HFFc6 (cell line): ENCODE measurements around the gene ZC3HAV1. TPM values are rescaled to one million over a fixed set of nuclear protein-coding genes. Genes with fewer than 3 reads are reported as not detected.
"Not testable (repeated sequence)": the region's sequence is repeated elsewhere in the genome, so short reads cannot be mapped to it uniquely, and the experiment has no call there.

ENCODE experiments used
- DNase-seq: peaks from one replicate; pipeline ENCODE4 v3.0.0-alpha.2; 2018
- H3K27ac Mint-ChIP-seq: 2 replicates; pipeline ENCODE4 v1.8.0; 2020; ENCODE audit warnings: mild to moderate bottlenecking, mixed read lengths
- H3K27me3 Mint-ChIP-seq: 2 replicates; pipeline ENCODE4 v1.8.0; 2021; ENCODE audit warnings: mild to moderate bottlenecking, moderate library complexity, mixed read lengths; ENCODE audit not compliant: insufficient read depth
- H3K36me3 Mint-ChIP-seq: 2 replicates; pipeline ENCODE4 v1.8.0; 2021; ENCODE audit warnings: low read depth, mixed read lengths
- H3K4me1 Mint-ChIP-seq: 2 replicates; pipeline ENCODE4 v1.8.0; 2020; ENCODE audit warnings: low read depth, mixed read lengths
- H3K4me3 Mint-ChIP-seq: 2 replicates; pipeline ENCODE4 v1.8.0; 2020; ENCODE audit warnings: mild to moderate bottlenecking, moderate library complexity, mixed read lengths
- H3K9me3 Mint-ChIP-seq: 2 replicates; pipeline ENCODE4 v1.8.0; 2020; ENCODE audit warnings: mild to moderate bottlenecking, mixed read lengths
- total RNA-seq, 6 experiments: library from RNA; stranded (reverse); fragmentation: NEBNext Ultra II Directional; extraction: Animal tissue kit (Norgen Biotek cat#: 25700); gene quantifications; 2 replicates in 1 of 6; 3 replicates in 5 of 6; pipeline ENCODE4 v1.2.3, GENCODE V29; 2021
- TF ChIP-seq, protein P1 (sequence below): fragments of 200-600 bp; sonication (generic); IDR thresholded peaks from 2 replicates; pipeline ENCODE4 v1.5.0; 2021; ENCODE audit warnings: antibody characterized with exemption, mild to moderate bottlenecking

Gene ZC3HAV1
- total RNA-seq, 6 experiments from 2014 or later: 29.4 to 36.1 (median 33.1) TPM

DNA sequence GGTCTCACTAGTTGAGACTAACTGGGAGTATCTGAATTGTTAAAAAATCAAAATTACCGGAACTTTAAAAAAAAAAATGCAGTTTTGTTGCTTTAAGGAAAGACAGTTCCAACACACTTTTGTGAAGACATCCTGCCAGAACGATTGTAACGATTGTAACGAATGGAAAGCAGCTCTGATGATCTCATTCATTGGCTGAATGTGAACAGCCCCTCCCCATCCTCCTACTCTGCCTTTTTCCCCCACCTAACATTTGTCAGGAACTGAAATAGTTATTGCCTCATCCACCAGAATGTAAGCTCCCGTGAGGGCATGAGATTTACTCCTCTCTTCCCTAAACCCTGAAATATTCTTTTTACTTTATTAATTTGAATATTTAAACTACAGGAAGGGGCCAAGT is 50.6 kb downstream of the ZC3HAV1 start:
- DNase-seq: no peak
- TF ChIP-seq, protein P1, sequence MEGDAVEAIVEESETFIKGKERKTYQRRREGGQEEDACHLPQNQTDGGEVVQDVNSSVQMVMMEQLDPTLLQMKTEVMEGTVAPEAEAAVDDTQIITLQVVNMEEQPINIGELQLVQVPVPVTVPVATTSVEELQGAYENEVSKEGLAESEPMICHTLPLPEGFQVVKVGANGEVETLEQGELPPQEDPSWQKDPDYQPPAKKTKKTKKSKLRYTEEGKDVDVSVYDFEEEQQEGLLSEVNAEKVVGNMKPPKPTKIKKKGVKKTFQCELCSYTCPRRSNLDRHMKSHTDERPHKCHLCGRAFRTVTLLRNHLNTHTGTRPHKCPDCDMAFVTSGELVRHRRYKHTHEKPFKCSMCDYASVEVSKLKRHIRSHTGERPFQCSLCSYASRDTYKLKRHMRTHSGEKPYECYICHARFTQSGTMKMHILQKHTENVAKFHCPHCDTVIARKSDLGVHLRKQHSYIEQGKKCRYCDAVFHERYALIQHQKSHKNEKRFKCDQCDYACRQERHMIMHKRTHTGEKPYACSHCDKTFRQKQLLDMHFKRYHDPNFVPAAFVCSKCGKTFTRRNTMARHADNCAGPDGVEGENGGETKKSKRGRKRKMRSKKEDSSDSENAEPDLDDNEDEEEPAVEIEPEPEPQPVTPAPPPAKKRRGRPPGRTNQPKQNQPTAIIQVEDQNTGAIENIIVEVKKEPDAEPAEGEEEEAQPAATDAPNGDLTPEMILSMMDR: no peak
- Mint-ChIP-seq H3K36me3 (peaks cover 26% of the 10 kb centered on the region), H3K4me1 (peaks cover 7% of the 10 kb centered on the region), H3K27me3 (no peaks in the 10 kb centered on the region; the same call in 1 of the 2 replicates), H3K9me3 (no peaks in the 10 kb centered on the region), H3K4me3 (no peak overlapping the region), H3K27ac (no peak overlapping the region)

DNA sequence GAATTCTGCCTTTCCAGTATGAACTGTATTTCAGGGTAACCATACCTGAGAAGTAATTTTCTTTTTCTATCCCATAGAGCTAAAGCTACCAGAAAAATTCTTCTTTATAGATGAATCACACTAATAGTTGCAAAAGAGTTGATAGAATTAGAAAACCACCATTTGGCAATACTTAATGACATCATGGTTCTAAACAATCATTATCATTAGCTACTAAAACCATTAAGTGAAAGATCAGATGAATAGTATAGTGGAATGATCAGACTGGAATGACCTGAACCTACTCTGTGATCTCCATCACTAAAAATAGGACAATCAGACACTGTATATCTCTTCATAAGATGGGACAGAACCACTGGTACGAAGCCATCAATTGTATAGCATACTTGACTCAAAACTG is 53.8 kb downstream of the ZC3HAV1 start:
- Mint-ChIP-seq H3K27ac (no peak overlapping the region), H3K27me3 (peaks cover 1% of the 10 kb centered on the region; the same call in 1 of the 2 replicates), H3K9me3 (no peaks in the 10 kb centered on the region), H3K36me3 (peaks cover 34% of the 10 kb centered on the region), H3K4me1 (peaks cover 4% of the 10 kb centered on the region), H3K4me3 (no peak overlapping the region)
- TF ChIP-seq, protein P1: no peak
- no peak for DNase-seq

DNA sequence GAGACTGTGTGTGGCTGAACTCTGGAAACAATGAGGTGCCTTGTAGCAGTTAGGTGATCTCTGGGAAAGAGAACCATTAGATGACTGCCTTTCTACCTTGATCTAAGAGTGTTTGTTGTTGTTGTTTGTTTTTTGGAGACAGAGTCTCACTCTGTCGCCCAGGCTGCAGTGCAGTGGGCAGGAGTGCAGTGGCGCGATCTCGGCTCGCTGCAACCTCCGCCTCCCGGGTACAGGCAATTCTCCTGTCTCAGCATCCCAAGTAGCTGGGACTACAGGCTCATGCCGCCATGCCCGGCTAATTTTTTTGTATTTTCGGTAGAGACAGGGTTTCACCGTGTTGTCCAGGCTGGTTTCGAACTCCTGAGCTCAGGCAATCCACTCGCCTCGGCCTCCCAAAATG is 54.9 kb downstream of the ZC3HAV1 start:
- H3K27me3 Mint-ChIP-seq, H3K9me3 Mint-ChIP-seq, H3K4me3 Mint-ChIP-seq, DNase-seq, H3K27ac Mint-ChIP-seq: not testable (repeated sequence)
- H3K36me3 Mint-ChIP-seq: peaks cover 32% of the 10 kb centered on the region
- peaks cover 13% of the 10 kb centered on the region for H3K4me1 Mint-ChIP-seq

DNA sequence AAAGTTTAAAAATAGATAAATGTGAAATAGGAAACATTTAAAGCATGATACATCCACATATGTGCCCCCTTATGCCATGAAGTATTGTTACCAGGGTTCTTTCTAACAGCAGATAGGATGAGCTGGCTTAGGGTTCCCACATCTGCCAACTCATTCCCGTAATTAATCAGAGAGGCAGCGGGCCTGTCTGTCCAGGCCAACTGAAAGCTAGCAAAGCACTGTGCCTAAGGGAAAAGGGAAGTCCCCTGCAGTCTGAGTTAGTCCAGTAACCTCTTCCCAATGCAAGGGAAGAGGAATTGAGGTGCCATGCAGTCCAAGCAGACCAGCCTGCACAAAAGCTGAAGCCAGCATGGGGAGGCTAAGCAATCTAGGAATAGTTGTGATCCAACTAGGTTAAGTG is 55.4 kb downstream of the ZC3HAV1 start:
- TF ChIP-seq, protein P1: no peak
- peaks cover 37% of the 10 kb centered on the region for H3K36me3 Mint-ChIP-seq
- H3K9me3 Mint-ChIP-seq: no peaks in the 10 kb centered on the region
- no peak overlapping the region for H3K4me3 Mint-ChIP-seq
- no peak for DNase-seq
- H3K27me3 Mint-ChIP-seq: peaks cover 1% of the 10 kb centered on the region; the same call in 1 of the 2 replicates
- no peak overlapping the region for H3K27ac Mint-ChIP-seq
- H3K4me1 Mint-ChIP-seq: peaks cover 15% of the 10 kb centered on the region

DNA sequence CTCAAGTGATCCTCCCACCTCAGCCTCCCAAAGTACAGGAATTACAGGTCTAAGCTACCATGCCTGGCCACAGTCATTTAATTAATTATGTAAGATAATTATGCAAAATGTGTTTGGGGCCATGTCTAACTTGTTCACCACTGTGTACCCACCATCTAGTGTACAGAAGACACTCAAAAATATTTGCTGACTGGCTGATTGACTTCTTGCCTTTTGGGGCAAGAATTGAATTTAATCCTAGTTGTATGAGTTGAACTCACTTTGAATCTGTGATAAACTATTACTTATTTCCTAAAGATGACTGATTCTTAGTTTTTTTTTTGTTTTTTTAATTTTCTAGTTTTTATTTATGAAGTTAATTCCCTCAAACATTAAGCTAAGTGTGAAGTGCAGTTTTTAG is 57.9 kb downstream of the ZC3HAV1 start:
- Mint-ChIP-seq H3K4me3 (no peak overlapping the region), H3K27ac (no peak overlapping the region), H3K36me3 (peaks cover 37% of the 10 kb centered on the region), H3K27me3 (peaks cover 1% of the 10 kb centered on the region; the same call in 1 of the 2 replicates), H3K9me3 (no peaks in the 10 kb centered on the region), H3K4me1 (peaks cover 15% of the 10 kb centered on the region)
- no peak for DNase-seq
- TF ChIP-seq, protein P1: no peak

- no peak for DNase-seq
- peaks cover 47% of the 10 kb centered on the region for H3K36me3 Mint-ChIP-seq
- no peaks in the 10 kb centered on the region for H3K9me3 Mint-ChIP-seq
- TF ChIP-seq, protein P1: no peak
- no peak overlapping the region for H3K4me3 Mint-ChIP-seq
- peaks cover 15% of the 10 kb centered on the region for H3K4me1 Mint-ChIP-seq
- peak overlapping the region; percentile 42; the same call in 1 of the 2 replicates for H3K27ac Mint-ChIP-seq
- peaks cover 1% of the 10 kb centered on the region; the same call in 1 of the 2 replicates for H3K27me3 Mint-ChIP-seq
These were observed 59.6 kb downstream of the ZC3HAV1 start for GRCh38 chr7:139049936-139050335.
